Loucy (cell line): ENCODE results near the gene WIPI1.

Experiments
- H2AFZ ChIP-seq: fragments of 200-600 bp; sonication (generic); 2 replicates; pipeline ENCODE4 v1.6.0; 2016; ENCODE audit warnings: antibody characterized with exemption, mild to moderate bottlenecking, low read length, moderate library complexity
- H3F3A ChIP-seq: fragments of 200-600 bp; 2 replicates; pipeline ENCODE4 v1.6.0; 2016; ENCODE audit warnings: antibody characterized with exemption, low read depth, mild to moderate bottlenecking
- H3K27me3 ChIP-seq: fragments of 200-600 bp; sonication (generic); 2 replicates; pipeline ENCODE4 v1.6.1; 2014; ENCODE audit warnings: low read length, mild to moderate bottlenecking; ENCODE audit not compliant: insufficient read depth, poor library complexity, severe bottlenecking
- H3K36me3 ChIP-seq: fragments of 200-600 bp; sonication (generic); 2 replicates; pipeline ENCODE4 v1.6.1; 2016; ENCODE audit warnings: low read length; ENCODE audit not compliant: insufficient read depth
- H3K4me1 ChIP-seq: fragments of 200-600 bp; sonication (generic); 2 replicates; pipeline ENCODE4 v1.5.1; 2014; ENCODE audit warnings: low read length, mild to moderate bottlenecking; ENCODE audit not compliant: insufficient read depth, poor library complexity, severe bottlenecking
- H3K4me2 ChIP-seq: fragments of 200-600 bp; sonication (generic); 2 replicates; pipeline ENCODE4 v1.6.0; 2014; ENCODE audit warnings: antibody characterized with exemption, low read length, low read depth, mild to moderate bottlenecking; ENCODE audit not compliant: poor library complexity, severe bottlenecking
- H3K4me3 ChIP-seq: fragments of 200-600 bp; sonication (generic); 2 replicates; pipeline ENCODE4 v1.5.1; 2014; ENCODE audit warnings: low read length, mild to moderate bottlenecking, mixed read lengths; ENCODE audit not compliant: poor library complexity, severe bottlenecking
- H3K79me2 ChIP-seq: fragments of 200-600 bp; sonication (generic); 2 replicates; pipeline ENCODE4 v1.6.1; 2014; ENCODE audit warnings: low read length; ENCODE audit not compliant: insufficient read depth
- H3K9ac ChIP-seq: fragments of 200-600 bp; sonication (generic); 2 replicates; pipeline ENCODE4 v1.6.0; 2014; ENCODE audit warnings: mild to moderate bottlenecking, low read depth, low read length, moderate library complexity; ENCODE audit not compliant: poor library complexity, severe bottlenecking
- H3K9me2 ChIP-seq: fragments of 200-600 bp; sonication (generic); replicated peaks from 2 replicates; pipeline ENCODE4 v1.6.1; 2016; ENCODE audit warnings: low read depth, low read length, mixed read lengths
- H3K9me3 ChIP-seq: fragments of 200-600 bp; sonication (generic); 2 replicates; pipeline ENCODE4 v1.6.1; 2014; ENCODE audit warnings: mild to moderate bottlenecking, antibody characterized with exemption, low read length, low read depth; ENCODE audit not compliant: insufficient read depth
- H4K20me1 ChIP-seq: fragments of 200-600 bp; sonication (generic); 2 replicates; pipeline ENCODE4 v1.6.0; 2014; ENCODE audit warnings: antibody characterized with exemption, low read length, mild to moderate bottlenecking; ENCODE audit not compliant: insufficient read depth, poor library complexity, severe bottlenecking
- CTCF ChIP-seq: fragments of 200-600 bp; sonication (generic); conservative IDR thresholded peaks from 2 replicates; pipeline ENCODE4 v1.5.1; 2014; ENCODE audit warnings: mild to moderate bottlenecking, antibody characterized with exemption, low read length
- EZH2phosphoT487 ChIP-seq: fragments of 200-600 bp; IDR thresholded peaks from 2 replicates; pipeline ENCODE4 v1.6.1; 2018; ENCODE audit warnings: antibody characterized with exemption, mild to moderate bottlenecking, moderate library complexity, borderline replicate concordance

WIPI1 gene

GRCh38 chr17:68424861-68425260 is 32.4 kb downstream of the WIPI1 start:
- no peak overlapping the region for H3K4me3 ChIP-seq
- no peaks in the 10 kb centered on the region for H3K9me2 ChIP-seq
- H3K9me3 ChIP-seq = no peaks in the 10 kb centered on the region
- TF ChIP-seq EZH2phosphoT487 (no peak), CTCF (no peak)
- no peaks in the 10 kb centered on the region for H3F3A ChIP-seq
- H3K27me3 ChIP-seq = no peaks in the 10 kb centered on the region
- no peak overlapping the region for H3K4me2 ChIP-seq
- H2AFZ ChIP-seq = no peak overlapping the region
- H4K20me1 ChIP-seq = no peaks in the 10 kb centered on the region
- peaks cover 12% of the 10 kb centered on the region; the same call in 1 of the 2 replicates for H3K36me3 ChIP-seq
- H3K9ac ChIP-seq = no peak overlapping the region
- no peaks in the 10 kb centered on the region for H3K4me1 ChIP-seq
- no peaks in the 10 kb centered on the region for H3K79me2 ChIP-seq

- no peak overlapping the region for H3K4me2 ChIP-seq
- H3K9me3 ChIP-seq = no peaks in the 10 kb centered on the region
- H3K9ac ChIP-seq = no peak overlapping the region
- no peaks in the 10 kb centered on the region for H3K27me3 ChIP-seq
- H3K4me3 ChIP-seq = no peak overlapping the region
- TF ChIP-seq CTCF = no peak
- no peak for TF ChIP-seq EZH2phosphoT487
- no peaks in the 10 kb centered on the region for H4K20me1 ChIP-seq
- no peaks in the 10 kb centered on the region for H3F3A ChIP-seq
- no peaks in the 10 kb centered on the region for H3K4me1 ChIP-seq
- H3K79me2 ChIP-seq = no peaks in the 10 kb centered on the region
- H3K36me3 ChIP-seq = peaks cover 11% of the 10 kb centered on the region; the same call in 1 of the 2 replicates
- H3K9me2 ChIP-seq = no peaks in the 10 kb centered on the region
- H2AFZ ChIP-seq = no peak overlapping the region
Observed at GRCh38 chr17:68424203-68424602, 33.1 kb downstream of the WIPI1 start.

- Histone ChIP-seq H3K9me2 (no peaks in the 10 kb centered on the region), H3K36me3 (peaks cover 2% of the 10 kb centered on the region; the same call in 1 of the 2 replicates), H3K4me3 (no peak overlapping the region), H3K79me2 (no peaks in the 10 kb centered on the region), H3K4me2 (no peak overlapping the region), H3K9ac (no peak overlapping the region), H3K4me1 (no peaks in the 10 kb centered on the region), H4K20me1 (no peaks in the 10 kb centered on the region), H3K27me3 (no peaks in the 10 kb centered on the region), H3K9me3 (no peaks in the 10 kb centered on the region), H2AFZ (no peak overlapping the region), H3F3A (no peaks in the 10 kb centered on the region)
- TF ChIP-seq EZH2phosphoT487 (no peak), CTCF (no peak)
Observed at GRCh38 chr17:68423251-68423650, 34.0 kb downstream of the WIPI1 start.
